HEK293 (cell line): ENCODE measurements around the gene IL17B.
A peak's percentile ranks its signal among the peaks of the same experiment; 100 is the strongest.

Source experiments
- CTCF ChIA-PET: fragments of 350-600 bp; formaldehyde crosslinking; extraction: SDS; loops from one replicate; lab custom pipeline; 2021; ENCODE audit warnings: antibody characterized with exemption; lab: Yijun Ruan, JAX
- POLR2A ChIA-PET: fragments of 300-600 bp; formaldehyde crosslinking; extraction: SDS; loops from one replicate; lab custom pipeline; 2020; ENCODE audit warnings: antibody characterized with exemption, inconsistent platforms; lab: Yijun Ruan, JAX
- H3K27ac ChIP-seq: fragments of 200-500 bp; sonication (Bioruptor generic); 2 replicates; pipeline ENCODE4 v1.5.1; 2014; ENCODE audit warnings: low read depth, low read length, control low read depth, inconsistent platforms; ENCODE audit errors: extremely low read depth
- H3K36me3 ChIP-seq, 2 experiments: fragments of 200-500 bp in 1 of 2; sonication (Bioruptor generic) in 1 of 2; 1 replicate in 1 of 2; 2 replicates in 1 of 2; pipeline ENCODE4 v1.5.1; 2014 to 2017; ENCODE audit warnings: inconsistent platforms in 2 of 2, low read length in 2 of 2; ENCODE audit not compliant: control insufficient read depth in 2 of 2, insufficient read depth in 1 of 2
- H3K4me1 ChIP-seq: fragments of 200-500 bp; sonication (Bioruptor generic); 2 replicates; pipeline ENCODE4 v1.5.1; 2014; ENCODE audit warnings: mild to moderate bottlenecking, low read length, inconsistent platforms; ENCODE audit not compliant: control insufficient read depth, insufficient read depth
- H3K4me3 ChIP-seq: 2 replicates; pipeline ENCODE4 v1.5.1; 2011; ENCODE audit warnings: low read depth, mild to moderate bottlenecking, control low read depth, low read length, moderate library complexity
- H3K9me3 ChIP-seq: fragments of 200-500 bp; sonication (Bioruptor generic); 2 replicates; pipeline ENCODE4 v1.5.1; 2014; ENCODE audit warnings: low read depth, low read length, inconsistent platforms; ENCODE audit not compliant: control insufficient read depth, insufficient read depth
- FEZF1 ChIP-seq: fragments of 450-650 bp; formaldehyde crosslinking; IDR thresholded peaks from 2 replicates; pipeline ENCODE4 v1.5.1; 2016; ENCODE audit warnings: missing biosample characterization, missing genetic modification characterization
- GLIS1 ChIP-seq: fragments of 450-650 bp; formaldehyde crosslinking; IDR thresholded peaks from 2 replicates; pipeline ENCODE4 v1.5.1; 2016; ENCODE audit warnings: missing biosample characterization, missing genetic modification characterization
- IKZF3 ChIP-seq: fragments of 450-650 bp; IDR thresholded peaks from 2 replicates; pipeline ENCODE4 v1.5.0; 2018; ENCODE audit warnings: missing biosample characterization, mild to moderate bottlenecking, missing genetic modification characterization, moderate library complexity
- KLF16 ChIP-seq: fragments of 450-650 bp; formaldehyde crosslinking; IDR thresholded peaks from 2 replicates; pipeline ENCODE4 v1.5.1; 2017; ENCODE audit warnings: missing biosample characterization, missing genetic modification characterization
- PRDM1 ChIP-seq: fragments of 450-650 bp; formaldehyde crosslinking; IDR thresholded peaks from 2 replicates; pipeline ENCODE4; 2016; ENCODE audit warnings: missing biosample characterization, missing genetic modification characterization
- SP7 ChIP-seq: fragments of 450-650 bp; formaldehyde crosslinking; IDR thresholded peaks from 2 replicates; pipeline ENCODE4 v1.5.1; 2016; ENCODE audit warnings: missing biosample characterization, missing genetic modification characterization
- ZBTB17 ChIP-seq: fragments of 450-650 bp; formaldehyde crosslinking; IDR thresholded peaks from 2 replicates; pipeline ENCODE4 v1.5.1; 2016; ENCODE audit warnings: missing biosample characterization, missing genetic modification characterization
- ZBTB48 ChIP-seq: fragments of 450-650 bp; formaldehyde crosslinking; IDR thresholded peaks from 2 replicates; pipeline ENCODE4 v1.5.1; 2016; ENCODE audit warnings: missing biosample characterization, missing genetic modification characterization
- ZFHX2 ChIP-seq: fragments of 450-650 bp; formaldehyde crosslinking; conservative IDR thresholded peaks from 2 replicates; pipeline ENCODE4 v1.5.1; 2016; ENCODE audit warnings: missing biosample characterization, missing genetic modification characterization
- ZNF114 ChIP-seq: fragments of 450-650 bp; formaldehyde crosslinking; IDR thresholded peaks from 2 replicates; pipeline ENCODE4 v1.5.0; 2017; ENCODE audit warnings: missing biosample characterization, missing genetic modification characterization
- ZNF146 ChIP-seq: fragments of 450-650 bp; formaldehyde crosslinking; IDR thresholded peaks from 2 replicates; pipeline ENCODE4 v1.5.1; 2016; ENCODE audit warnings: missing biosample characterization, missing genetic modification characterization
- ZNF223 ChIP-seq: fragments of 450-650 bp; formaldehyde crosslinking; IDR thresholded peaks from 2 replicates; pipeline ENCODE4 v1.5.1; 2016; ENCODE audit warnings: missing biosample characterization, missing genetic modification characterization
- ZNF266 ChIP-seq: fragments of 450-650 bp; formaldehyde crosslinking; IDR thresholded peaks from 2 replicates; pipeline ENCODE4 v1.5.1; 2016; ENCODE audit warnings: missing biosample characterization, missing genetic modification characterization, low read depth
- ZNF626 ChIP-seq: fragments of 450-650 bp; sonication (Bioruptor Pico); formaldehyde crosslinking; IDR thresholded peaks from 2 replicates; pipeline ENCODE4 v1.5.1; 2018; ENCODE audit warnings: missing biosample characterization, missing genetic modification characterization, inconsistent platforms
- ZNF768 ChIP-seq: fragments of 450-650 bp; formaldehyde crosslinking; IDR thresholded peaks from 2 replicates; pipeline ENCODE4 v1.5.1; 2018; ENCODE audit warnings: missing biosample characterization, mild to moderate bottlenecking, missing genetic modification characterization
- ZNF791 ChIP-seq: fragments of 450-650 bp; formaldehyde crosslinking; IDR thresholded peaks from 2 replicates; pipeline ENCODE4 v1.5.1; 2016; ENCODE audit warnings: missing biosample characterization, missing genetic modification characterization
- ZXDB ChIP-seq: fragments of 450-650 bp; formaldehyde crosslinking; IDR thresholded peaks from 2 replicates; pipeline ENCODE4 v1.5.1; 2016; ENCODE audit warnings: missing biosample characterization, missing genetic modification characterization
- TF ChIP-seq, protein P1 (sequence below): fragments of 450-650 bp; formaldehyde crosslinking; IDR thresholded peaks from 2 replicates; pipeline ENCODE4 v1.5.1; 2017; ENCODE audit warnings: missing biosample characterization, mild to moderate bottlenecking, missing genetic modification characterization, moderate library complexity
- TF ChIP-seq, protein P2 (sequence below): fragments of 450-650 bp; formaldehyde crosslinking; IDR thresholded peaks from 2 replicates; pipeline ENCODE4 v1.5.1; 2016; ENCODE audit warnings: missing biosample characterization, missing genetic modification characterization
- TF ChIP-seq, protein P3 (sequence below): fragments of 450-650 bp; formaldehyde crosslinking; IDR thresholded peaks from 2 replicates; pipeline ENCODE4 v1.5.1; 2017; ENCODE audit warnings: missing biosample characterization, missing genetic modification characterization
- TF ChIP-seq, protein P4 (sequence below): fragments of 450-650 bp; formaldehyde crosslinking; IDR thresholded peaks from 2 replicates; pipeline ENCODE4 v1.5.1; 2017; ENCODE audit warnings: missing biosample characterization, missing genetic modification characterization
- TF ChIP-seq, protein P5 (sequence below): fragments of 450-650 bp; formaldehyde crosslinking; IDR thresholded peaks from 2 replicates; pipeline ENCODE4 v1.5.1; 2016; ENCODE audit warnings: missing biosample characterization, missing genetic modification characterization
- TF ChIP-seq, protein P6 (sequence below): fragments of 450-650 bp; formaldehyde crosslinking; IDR thresholded peaks from 2 replicates; pipeline ENCODE4; 2016; ENCODE audit warnings: missing biosample characterization, missing genetic modification characterization
- TF ChIP-seq, protein P7 (sequence below): fragments of 450-650 bp; formaldehyde crosslinking; IDR thresholded peaks from 2 replicates; pipeline ENCODE4 v1.5.1; 2017; ENCODE audit warnings: missing biosample characterization, missing genetic modification characterization

The IL17B gene

DNA sequence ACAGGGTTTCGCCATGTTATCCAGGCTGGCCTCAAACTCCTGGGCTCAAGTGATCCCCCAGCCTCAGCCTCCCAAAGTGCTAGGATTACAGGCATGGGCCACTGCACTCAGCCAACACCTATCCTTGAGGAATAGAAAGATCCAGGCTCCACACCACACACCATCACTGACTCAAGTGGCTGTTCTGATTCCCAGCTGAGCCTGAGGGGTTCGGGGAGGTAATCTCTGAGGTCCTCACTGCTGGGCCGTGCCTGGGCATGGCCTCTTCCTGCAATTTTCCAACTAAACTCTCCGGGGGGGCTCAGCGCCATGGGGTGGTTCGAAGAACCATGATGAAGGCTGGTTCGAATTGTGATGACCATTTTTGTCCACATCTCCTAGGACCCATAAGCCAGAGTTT lies 31.0 kb upstream of the IL17B start:
- Histone ChIP-seq H3K9me3 (no peaks in the 10 kb centered on the region), H3K4me1 (no peaks in the 10 kb centered on the region), H3K36me3 (no peaks in the 10 kb centered on the region), H3K4me3 (no peak overlapping the region), H3K27ac (no peak overlapping the region)
- POLR2A ChIA-PET: no interaction called here
- TF ChIP-seq, protein P1, sequence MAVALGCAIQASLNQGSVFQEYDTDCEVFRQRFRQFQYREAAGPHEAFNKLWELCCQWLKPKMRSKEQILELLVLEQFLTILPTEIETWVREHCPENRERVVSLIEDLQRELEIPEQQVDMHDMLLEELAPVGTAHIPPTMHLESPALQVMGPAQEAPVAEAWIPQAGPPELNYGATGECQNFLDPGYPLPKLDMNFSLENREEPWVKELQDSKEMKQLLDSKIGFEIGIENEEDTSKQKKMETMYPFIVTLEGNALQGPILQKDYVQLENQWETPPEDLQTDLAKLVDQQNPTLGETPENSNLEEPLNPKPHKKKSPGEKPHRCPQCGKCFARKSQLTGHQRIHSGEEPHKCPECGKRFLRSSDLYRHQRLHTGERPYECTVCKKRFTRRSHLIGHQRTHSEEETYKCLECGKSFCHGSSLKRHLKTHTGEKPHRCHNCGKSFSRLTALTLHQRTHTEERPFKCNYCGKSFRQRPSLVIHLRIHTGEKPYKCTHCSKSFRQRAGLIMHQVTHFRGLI (tag by site-specific recombination): no peak
- TF ChIP-seq GLIS1 (tag by site-specific recombination): 0 out of 2 replicates have a peak, but pooled peaks have one; percentile 4
- CTCF ChIA-PET: interaction anchor here (1.2 kb wide), 1 partner anchor 24 kb away, joined by 5 read pairs; no protein-coding TSS in a partner anchor

DNA sequence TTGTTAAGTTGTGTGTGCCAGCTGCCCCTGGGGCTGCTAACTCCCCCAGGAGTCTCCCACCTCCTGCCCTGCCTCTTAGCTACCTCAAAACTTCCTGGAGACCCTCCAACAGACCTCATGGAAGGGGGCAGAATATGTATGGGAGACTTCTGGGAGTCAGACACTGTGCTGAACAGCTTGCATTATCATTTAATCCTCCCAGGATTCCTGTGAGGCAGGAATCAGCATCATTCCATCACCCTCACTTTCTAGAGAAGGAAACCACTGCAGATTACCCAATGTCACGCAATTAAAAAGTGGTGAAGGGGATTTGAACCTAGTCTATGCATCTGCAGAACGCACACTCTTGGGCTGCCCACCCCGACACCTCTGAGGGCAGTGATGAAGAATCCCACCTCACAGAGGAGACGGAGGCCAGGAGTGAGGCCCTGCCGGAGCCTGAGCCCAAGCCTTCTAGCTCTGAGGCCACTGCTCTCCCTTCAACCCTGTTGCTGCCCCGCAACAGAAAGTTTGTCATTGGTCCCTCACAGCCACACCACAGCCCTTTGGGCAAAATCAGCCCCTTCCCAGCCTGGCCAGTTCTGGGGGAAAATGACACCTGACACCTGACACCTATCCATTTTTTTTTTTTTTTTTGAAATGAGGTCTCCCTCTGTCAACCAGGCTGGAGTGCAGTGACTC lies 30.3 kb upstream of the IL17B start:
- Histone ChIP-seq H3K4me3 (no peak overlapping the region), H3K36me3 (no peaks in the 10 kb centered on the region), H3K9me3 (no peaks in the 10 kb centered on the region), H3K4me1 (no peaks in the 10 kb centered on the region), H3K27ac (no peak overlapping the region)
- ChIA-PET CTCF (interaction anchor here (0.7 to 1.6 kb wide), 3 partner anchors 14 to 28 kb away, joined by 3 to 5 read pairs (median 4); no protein-coding TSS in a partner anchor), POLR2A (no interaction called here)
- TF ChIP-seq, protein P2, sequence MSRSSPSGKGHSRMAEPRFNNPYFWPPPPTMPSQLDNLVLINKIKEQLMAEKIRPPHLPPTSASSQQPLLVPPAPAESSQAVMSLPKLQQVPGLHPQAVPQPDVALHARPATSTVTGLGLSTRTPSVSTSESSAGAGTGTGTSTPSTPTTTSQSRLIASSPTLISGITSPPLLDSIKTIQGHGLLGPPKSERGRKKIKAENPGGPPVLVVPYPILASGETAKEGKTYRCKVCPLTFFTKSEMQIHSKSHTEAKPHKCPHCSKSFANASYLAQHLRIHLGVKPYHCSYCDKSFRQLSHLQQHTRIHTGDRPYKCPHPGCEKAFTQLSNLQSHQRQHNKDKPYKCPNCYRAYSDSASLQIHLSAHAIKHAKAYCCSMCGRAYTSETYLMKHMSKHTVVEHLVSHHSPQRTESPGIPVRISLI: 0 out of 2 replicates have a peak, but pooled peaks have one; percentile 34
- TF ChIP-seq, protein P3, sequence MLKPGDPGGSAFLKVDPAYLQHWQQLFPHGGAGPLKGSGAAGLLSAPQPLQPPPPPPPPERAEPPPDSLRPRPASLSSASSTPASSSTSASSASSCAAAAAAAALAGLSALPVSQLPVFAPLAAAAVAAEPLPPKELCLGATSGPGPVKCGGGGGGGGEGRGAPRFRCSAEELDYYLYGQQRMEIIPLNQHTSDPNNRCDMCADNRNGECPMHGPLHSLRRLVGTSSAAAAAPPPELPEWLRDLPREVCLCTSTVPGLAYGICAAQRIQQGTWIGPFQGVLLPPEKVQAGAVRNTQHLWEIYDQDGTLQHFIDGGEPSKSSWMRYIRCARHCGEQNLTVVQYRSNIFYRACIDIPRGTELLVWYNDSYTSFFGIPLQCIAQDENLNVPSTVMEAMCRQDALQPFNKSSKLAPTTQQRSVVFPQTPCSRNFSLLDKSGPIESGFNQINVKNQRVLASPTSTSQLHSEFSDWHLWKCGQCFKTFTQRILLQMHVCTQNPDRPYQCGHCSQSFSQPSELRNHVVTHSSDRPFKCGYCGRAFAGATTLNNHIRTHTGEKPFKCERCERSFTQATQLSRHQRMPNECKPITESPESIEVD (tag by site-specific recombination): no peak
- TF ChIP-seq ZNF626 (tag by site-specific recombination) (no peak), FEZF1 (tag by site-specific recombination) (no peak), ZNF146 (tag by site-specific recombination) (no peak), ZXDB (tag by site-specific recombination) (no peak), ZNF768 (tag by site-specific recombination) (no peak), ZBTB17 (tag by site-specific recombination) (no peak), IKZF3 (no peak), KLF16 (tag by site-specific recombination) (no peak), SP7 (tag by site-specific recombination) (no peak), PRDM1 (peak; percentile 36; the same call in 1 of the 2 replicates), ZNF223 (no peak), ZNF791 (tag by site-specific recombination) (no peak), ZNF114 (tag by site-specific recombination) (no peak), ZFHX2 (tag by site-specific recombination) (no peak), ZNF266 (tag by site-specific recombination) (no peak), ZBTB48 (tag by site-specific recombination) (no peak)
- TF ChIP-seq, protein P4, sequence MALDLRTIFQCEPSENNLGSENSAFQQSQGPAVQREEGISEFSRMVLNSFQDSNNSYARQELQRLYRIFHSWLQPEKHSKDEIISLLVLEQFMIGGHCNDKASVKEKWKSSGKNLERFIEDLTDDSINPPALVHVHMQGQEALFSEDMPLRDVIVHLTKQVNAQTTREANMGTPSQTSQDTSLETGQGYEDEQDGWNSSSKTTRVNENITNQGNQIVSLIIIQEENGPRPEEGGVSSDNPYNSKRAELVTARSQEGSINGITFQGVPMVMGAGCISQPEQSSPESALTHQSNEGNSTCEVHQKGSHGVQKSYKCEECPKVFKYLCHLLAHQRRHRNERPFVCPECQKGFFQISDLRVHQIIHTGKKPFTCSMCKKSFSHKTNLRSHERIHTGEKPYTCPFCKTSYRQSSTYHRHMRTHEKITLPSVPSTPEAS (tag by site-specific recombination): no peak
- TF ChIP-seq, protein P5, sequence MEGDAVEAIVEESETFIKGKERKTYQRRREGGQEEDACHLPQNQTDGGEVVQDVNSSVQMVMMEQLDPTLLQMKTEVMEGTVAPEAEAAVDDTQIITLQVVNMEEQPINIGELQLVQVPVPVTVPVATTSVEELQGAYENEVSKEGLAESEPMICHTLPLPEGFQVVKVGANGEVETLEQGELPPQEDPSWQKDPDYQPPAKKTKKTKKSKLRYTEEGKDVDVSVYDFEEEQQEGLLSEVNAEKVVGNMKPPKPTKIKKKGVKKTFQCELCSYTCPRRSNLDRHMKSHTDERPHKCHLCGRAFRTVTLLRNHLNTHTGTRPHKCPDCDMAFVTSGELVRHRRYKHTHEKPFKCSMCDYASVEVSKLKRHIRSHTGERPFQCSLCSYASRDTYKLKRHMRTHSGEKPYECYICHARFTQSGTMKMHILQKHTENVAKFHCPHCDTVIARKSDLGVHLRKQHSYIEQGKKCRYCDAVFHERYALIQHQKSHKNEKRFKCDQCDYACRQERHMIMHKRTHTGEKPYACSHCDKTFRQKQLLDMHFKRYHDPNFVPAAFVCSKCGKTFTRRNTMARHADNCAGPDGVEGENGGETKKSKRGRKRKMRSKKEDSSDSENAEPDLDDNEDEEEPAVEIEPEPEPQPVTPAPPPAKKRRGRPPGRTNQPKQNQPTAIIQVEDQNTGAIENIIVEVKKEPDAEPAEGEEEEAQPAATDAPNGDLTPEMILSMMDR (tag by site-specific recombination): no peak
- TF ChIP-seq, protein P6, sequence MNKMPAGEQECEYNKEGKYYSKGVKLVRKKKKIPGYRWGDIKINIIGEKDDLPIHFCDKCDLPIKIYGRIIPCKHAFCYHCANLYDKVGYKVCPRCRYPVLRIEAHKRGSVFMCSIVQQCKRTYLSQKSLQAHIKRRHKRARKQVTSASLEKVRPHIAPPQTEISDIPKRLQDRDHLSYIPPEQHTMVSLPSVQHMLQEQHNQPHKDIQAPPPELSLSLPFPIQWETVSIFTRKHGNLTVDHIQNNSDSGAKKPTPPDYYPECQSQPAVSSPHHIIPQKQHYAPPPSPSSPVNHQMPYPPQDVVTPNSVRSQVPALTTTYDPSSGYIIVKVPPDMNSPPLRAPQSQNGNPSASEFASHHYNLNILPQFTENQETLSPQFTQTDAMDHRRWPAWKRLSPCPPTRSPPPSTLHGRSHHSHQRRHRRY: no peak
- TF ChIP-seq, protein P7, sequence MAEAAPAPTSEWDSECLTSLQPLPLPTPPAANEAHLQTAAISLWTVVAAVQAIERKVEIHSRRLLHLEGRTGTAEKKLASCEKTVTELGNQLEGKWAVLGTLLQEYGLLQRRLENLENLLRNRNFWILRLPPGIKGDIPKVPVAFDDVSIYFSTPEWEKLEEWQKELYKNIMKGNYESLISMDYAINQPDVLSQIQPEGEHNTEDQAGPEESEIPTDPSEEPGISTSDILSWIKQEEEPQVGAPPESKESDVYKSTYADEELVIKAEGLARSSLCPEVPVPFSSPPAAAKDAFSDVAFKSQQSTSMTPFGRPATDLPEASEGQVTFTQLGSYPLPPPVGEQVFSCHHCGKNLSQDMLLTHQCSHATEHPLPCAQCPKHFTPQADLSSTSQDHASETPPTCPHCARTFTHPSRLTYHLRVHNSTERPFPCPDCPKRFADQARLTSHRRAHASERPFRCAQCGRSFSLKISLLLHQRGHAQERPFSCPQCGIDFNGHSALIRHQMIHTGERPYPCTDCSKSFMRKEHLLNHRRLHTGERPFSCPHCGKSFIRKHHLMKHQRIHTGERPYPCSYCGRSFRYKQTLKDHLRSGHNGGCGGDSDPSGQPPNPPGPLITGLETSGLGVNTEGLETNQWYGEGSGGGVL (tag by site-specific recombination): no peak
